HepG2 (cell line): ENCODE data around the gene FOCAD. TPM values are rescaled to one million over a fixed set of nuclear protein-coding genes. Genes with fewer than 3 reads are reported as not detected.
A peak's percentile ranks its signal among the peaks of the same experiment; 100 is the strongest.

Experiments
- MAZ ChIP-seq, 2 experiments: sonication (generic) in 1 of 2; formaldehyde crosslinking in 1 of 2; IDR thresholded peaks; 2 replicates each; pipeline versions ENCODE4 v1.5.0 to v1.6.1; 2012 to 2020; ENCODE audit warnings: low read depth in 2 of 2, mild to moderate bottlenecking in 2 of 2, borderline replicate concordance in 1 of 2, improper control_type of control experiment in 1 of 2, low read length in 1 of 2, missing genetic modification reagents in 1 of 2, moderate library complexity in 1 of 2
- MLLT10 ChIP-seq: sonication (generic); formaldehyde crosslinking; IDR thresholded peaks from 2 replicates; pipeline ENCODE4 v1.4.0; 2020; ENCODE audit warnings: missing genetic modification reagents
- NR2F1 ChIP-seq, 2 experiments: fragments of 450-650 bp in 1 of 2; formaldehyde crosslinking in 1 of 2; IDR thresholded peaks; 2 replicates each; pipeline versions ENCODE4 v1.5.0 to v1.6.1; 2016 to 2020; ENCODE audit warnings: mild to moderate bottlenecking in 1 of 2, missing compliant biosample characterization in 1 of 2, missing genetic modification reagents in 1 of 2, moderate library complexity in 1 of 2
- SIX1 ChIP-seq: sonication (generic); formaldehyde crosslinking; IDR thresholded peaks from 2 replicates; pipeline ENCODE4 v1.4.0; 2020; ENCODE audit warnings: missing genetic modification reagents, borderline replicate concordance
- SIX4 ChIP-seq: sonication (generic); formaldehyde crosslinking; IDR thresholded peaks from 2 replicates; pipeline ENCODE4 v1.4.0; 2020; ENCODE audit warnings: missing genetic modification reagents
- SP2 ChIP-seq: sonication (generic); formaldehyde crosslinking; IDR thresholded peaks from 2 replicates; pipeline ENCODE4 v1.5.1; 2020; ENCODE audit warnings: mild to moderate bottlenecking, missing genetic modification reagents
- TCF7L2 ChIP-seq: IDR thresholded peaks from 2 replicates; pipeline ENCODE4 v1.6.1; 2011; ENCODE audit warnings: mild to moderate bottlenecking, low read depth, low read length, moderate library complexity
- YEATS4 ChIP-seq: sonication (generic); formaldehyde crosslinking; IDR thresholded peaks from 2 replicates; pipeline ENCODE4 v1.4.0; 2020; ENCODE audit warnings: missing genetic modification reagents, borderline replicate concordance
- ZEB1 ChIP-seq: IDR thresholded peaks from 2 replicates; pipeline ENCODE4 v1.6.1; 2012; ENCODE audit warnings: mild to moderate bottlenecking, low read depth, inconsistent platforms; ENCODE audit not compliant: insufficient replicate concordance
- ZFP62 ChIP-seq: sonication (generic); formaldehyde crosslinking; IDR thresholded peaks from 2 replicates; pipeline ENCODE4 v1.4.0; 2020; ENCODE audit warnings: missing genetic modification reagents
- ZNF235 ChIP-seq: sonication (generic); formaldehyde crosslinking; IDR thresholded peaks from 2 replicates; pipeline ENCODE4 v1.8.1; 2023; ENCODE audit warnings: mild to moderate bottlenecking, missing genetic modification reagents, borderline replicate concordance
- ZNF772 ChIP-seq: sonication (generic); formaldehyde crosslinking; IDR thresholded peaks from 2 replicates; pipeline ENCODE4 v1.5.0; 2020; ENCODE audit warnings: mild to moderate bottlenecking, missing genetic modification reagents
- polyA plus RNA-seq, 8 experiments: library from polyadenylated mRNA; depleted of rRNA in 3 of 8; stranded (reverse) in 7 of 8; unstranded in 1 of 8; fragments of >200 nt; fragmentation: Illumina TruSeq in 4 of 8; extraction: Trizol in 4 of 8; gene quantifications; 2 replicates each; pipeline versions ENCODE4 v1.2.1 to v1.2.3, GENCODE V29; 2011 to 2016; ENCODE audit warnings: low read depth in 4 of 8, missing spikeins in 1 of 8, mixed read lengths in 1 of 8; ENCODE audit not compliant: insufficient read depth in 1 of 8
- total RNA-seq, 5 experiments: library from RNA; depleted of rRNA; stranded (reverse); fragments of >200 nt; fragmentation: Illumina TruSeq; extraction: Trizol; gene quantifications; 2 replicates each; pipeline ENCODE4 v1.2.3, GENCODE V29; 2016; ENCODE audit warnings: low read depth in 1 of 5
- TF ChIP-seq, protein P1 (sequence below): sonication (generic); formaldehyde crosslinking; IDR thresholded peaks from 2 replicates; pipeline ENCODE4 v1.4.0; 2020; ENCODE audit warnings: mild to moderate bottlenecking, missing genetic modification reagents
- TF ChIP-seq, protein P2 (sequence below): sonication (generic); formaldehyde crosslinking; IDR thresholded peaks from 2 replicates; pipeline ENCODE4 v1.4.0; 2020; ENCODE audit warnings: missing genetic modification reagents
- TF ChIP-seq, protein P3 (sequence below): sonication (generic); formaldehyde crosslinking; IDR thresholded peaks from 2 replicates; pipeline ENCODE4 v1.4.0; 2020; ENCODE audit warnings: low read depth, missing genetic modification reagents
- TF ChIP-seq, protein P4 (sequence below): sonication (generic); formaldehyde crosslinking; IDR thresholded peaks from 2 replicates; pipeline ENCODE4 v1.4.0; 2020; ENCODE audit warnings: mild to moderate bottlenecking, missing genetic modification reagents

Gene FOCAD
- total and polyA plus RNA-seq, 2 of the 13 experiments (the other 11 are each of a cell fraction or from before 2014, with no cell fraction given) = 18.0 to 31.1 TPM

DNA sequence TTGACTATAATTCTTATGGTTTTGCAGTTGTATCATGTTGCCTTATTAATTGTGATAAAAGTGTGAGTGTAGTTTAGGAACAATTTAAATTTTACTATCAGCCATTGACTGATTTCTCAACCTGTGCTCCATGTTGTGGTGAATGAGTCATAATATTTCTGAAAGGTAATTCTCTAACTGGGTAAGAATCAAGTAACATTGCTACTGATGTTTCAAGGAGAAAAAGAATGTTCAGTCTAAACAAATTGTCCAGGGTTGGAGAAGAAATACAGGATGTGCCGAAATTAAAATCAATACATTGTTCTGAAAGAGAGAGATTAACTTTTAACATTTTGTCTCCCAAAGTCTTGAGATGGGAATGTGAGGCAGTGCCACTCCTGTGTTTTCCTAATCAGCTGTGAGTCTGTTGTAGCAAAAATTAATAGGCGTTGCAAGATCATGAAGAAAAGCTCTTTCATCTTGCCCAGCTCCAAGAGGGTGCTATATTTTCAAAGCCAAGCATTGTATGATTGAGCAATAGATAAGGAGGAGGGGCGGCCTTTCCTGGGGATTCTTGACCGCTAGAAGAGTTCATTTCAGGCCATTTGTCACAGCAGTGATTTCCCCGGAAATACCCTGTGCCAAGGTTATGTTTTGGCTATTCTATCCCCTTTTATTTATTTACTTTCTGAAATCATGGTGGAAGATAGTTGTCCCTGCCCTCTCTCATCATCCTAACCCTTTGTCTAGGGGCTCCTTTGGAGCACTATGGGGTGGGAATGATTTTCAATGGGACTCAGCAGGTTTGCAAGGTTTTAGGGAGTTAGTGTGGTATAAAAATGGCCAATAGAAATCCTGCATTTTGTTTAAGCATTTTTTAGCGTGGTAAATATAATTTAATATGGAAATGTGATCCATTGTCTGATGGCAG is 151.6 kb downstream of the FOCAD start (continued):
- TF ChIP-seq SP2 (CRISPR knock-in tag) (no peak), MAZ (IDR thresholded peaks at IDR 0.05; ENCODE audit: borderline replicate concordance, low read depth, low read length) (0 out of 2 replicates have a peak, but pooled peaks have one; percentile 39), MAZ (CRISPR knock-in tag; IDR thresholded peaks at IDR 0.05; ENCODE audit: low read depth) (no peak), SIX4 (no peak), TCF7L2 (peak; percentile 59), NR2F1 (CRISPR knock-in tag; IDR thresholded peaks at IDR 0.05) (peak in 1 of 2 experiments; percentile 62; a peak in 1 of 4 replicates), ZFP62 (no peak), SIX1 (CRISPR knock-in tag) (peak; percentile 66; the same call in 1 of the 2 replicates), ZEB1 (no peak), YEATS4 (CRISPR knock-in tag) (0 out of 2 replicates have a peak, but pooled peaks have one; percentile 24), MLLT10 (CRISPR knock-in tag) (no peak), ZNF235 (CRISPR knock-in tag) (no peak), ZNF772 (CRISPR knock-in tag) (no peak)
- TF ChIP-seq, protein P1, sequence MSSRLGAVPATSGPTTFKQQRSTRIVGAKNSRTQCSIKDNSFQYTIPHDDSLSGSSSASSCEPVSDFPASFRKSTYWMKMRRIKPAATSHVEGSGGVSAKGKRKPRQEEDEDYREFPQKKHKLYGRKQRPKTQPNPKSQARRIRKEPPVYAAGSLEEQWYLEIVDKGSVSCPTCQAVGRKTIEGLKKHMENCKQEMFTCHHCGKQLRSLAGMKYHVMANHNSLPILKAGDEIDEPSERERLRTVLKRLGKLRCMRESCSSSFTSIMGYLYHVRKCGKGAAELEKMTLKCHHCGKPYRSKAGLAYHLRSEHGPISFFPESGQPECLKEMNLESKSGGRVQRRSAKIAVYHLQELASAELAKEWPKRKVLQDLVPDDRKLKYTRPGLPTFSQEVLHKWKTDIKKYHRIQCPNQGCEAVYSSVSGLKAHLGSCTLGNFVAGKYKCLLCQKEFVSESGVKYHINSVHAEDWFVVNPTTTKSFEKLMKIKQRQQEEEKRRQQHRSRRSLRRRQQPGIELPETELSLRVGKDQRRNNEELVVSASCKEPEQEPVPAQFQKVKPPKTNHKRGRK (CRISPR knock-in tag) = no peak
- TF ChIP-seq, protein P2, sequence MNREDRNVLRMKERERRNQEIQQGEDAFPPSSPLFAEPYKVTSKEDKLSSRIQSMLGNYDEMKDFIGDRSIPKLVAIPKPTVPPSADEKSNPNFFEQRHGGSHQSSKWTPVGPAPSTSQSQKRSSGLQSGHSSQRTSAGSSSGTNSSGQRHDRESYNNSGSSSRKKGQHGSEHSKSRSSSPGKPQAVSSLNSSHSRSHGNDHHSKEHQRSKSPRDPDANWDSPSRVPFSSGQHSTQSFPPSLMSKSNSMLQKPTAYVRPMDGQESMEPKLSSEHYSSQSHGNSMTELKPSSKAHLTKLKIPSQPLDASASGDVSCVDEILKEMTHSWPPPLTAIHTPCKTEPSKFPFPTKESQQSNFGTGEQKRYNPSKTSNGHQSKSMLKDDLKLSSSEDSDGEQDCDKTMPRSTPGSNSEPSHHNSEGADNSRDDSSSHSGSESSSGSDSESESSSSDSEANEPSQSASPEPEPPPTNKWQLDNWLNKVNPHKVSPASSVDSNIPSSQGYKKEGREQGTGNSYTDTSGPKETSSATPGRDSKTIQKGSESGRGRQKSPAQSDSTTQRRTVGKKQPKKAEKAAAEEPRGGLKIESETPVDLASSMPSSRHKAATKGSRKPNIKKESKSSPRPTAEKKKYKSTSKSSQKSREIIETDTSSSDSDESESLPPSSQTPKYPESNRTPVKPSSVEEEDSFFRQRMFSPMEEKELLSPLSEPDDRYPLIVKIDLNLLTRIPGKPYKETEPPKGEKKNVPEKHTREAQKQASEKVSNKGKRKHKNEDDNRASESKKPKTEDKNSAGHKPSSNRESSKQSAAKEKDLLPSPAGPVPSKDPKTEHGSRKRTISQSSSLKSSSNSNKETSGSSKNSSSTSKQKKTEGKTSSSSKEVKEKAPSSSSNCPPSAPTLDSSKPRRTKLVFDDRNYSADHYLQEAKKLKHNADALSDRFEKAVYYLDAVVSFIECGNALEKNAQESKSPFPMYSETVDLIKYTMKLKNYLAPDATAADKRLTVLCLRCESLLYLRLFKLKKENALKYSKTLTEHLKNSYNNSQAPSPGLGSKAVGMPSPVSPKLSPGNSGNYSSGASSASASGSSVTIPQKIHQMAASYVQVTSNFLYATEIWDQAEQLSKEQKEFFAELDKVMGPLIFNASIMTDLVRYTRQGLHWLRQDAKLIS (CRISPR knock-in tag) = no peak
- TF ChIP-seq, protein P3, sequence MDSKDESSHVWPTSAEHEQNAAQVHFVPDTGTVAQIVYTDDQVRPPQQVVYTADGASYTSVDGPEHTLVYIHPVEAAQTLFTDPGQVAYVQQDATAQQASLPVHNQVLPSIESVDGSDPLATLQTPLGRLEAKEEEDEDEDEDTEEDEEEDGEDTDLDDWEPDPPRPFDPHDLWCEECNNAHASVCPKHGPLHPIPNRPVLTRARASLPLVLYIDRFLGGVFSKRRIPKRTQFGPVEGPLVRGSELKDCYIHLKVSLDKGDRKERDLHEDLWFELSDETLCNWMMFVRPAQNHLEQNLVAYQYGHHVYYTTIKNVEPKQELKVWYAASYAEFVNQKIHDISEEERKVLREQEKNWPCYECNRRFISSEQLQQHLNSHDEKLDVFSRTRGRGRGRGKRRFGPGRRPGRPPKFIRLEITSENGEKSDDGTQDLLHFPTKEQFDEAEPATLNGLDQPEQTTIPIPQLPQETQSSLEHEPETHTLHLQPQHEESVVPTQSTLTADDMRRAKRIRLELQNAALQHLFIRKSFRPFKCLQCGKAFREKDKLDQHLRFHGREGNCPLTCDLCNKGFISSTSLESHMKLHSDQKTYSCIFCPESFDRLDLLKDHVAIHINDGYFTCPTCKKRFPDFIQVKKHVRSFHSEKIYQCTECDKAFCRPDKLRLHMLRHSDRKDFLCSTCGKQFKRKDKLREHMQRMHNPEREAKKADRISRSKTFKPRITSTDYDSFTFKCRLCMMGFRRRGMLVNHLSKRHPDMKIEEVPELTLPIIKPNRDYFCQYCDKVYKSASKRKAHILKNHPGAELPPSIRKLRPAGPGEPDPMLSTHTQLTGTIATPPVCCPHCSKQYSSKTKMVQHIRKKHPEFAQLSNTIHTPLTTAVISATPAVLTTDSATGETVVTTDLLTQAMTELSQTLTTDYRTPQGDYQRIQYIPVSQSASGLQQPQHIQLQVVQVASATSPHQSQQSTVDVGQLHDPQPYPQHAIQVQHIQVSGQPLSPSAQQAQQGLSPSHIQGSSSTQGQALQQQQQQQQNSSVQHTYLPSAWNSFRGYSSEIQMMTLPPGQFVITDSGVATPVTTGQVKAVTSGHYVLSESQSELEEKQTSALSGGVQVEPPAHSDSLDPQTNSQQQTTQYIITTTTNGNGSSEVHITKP = no peak
- TF ChIP-seq, protein P4, sequence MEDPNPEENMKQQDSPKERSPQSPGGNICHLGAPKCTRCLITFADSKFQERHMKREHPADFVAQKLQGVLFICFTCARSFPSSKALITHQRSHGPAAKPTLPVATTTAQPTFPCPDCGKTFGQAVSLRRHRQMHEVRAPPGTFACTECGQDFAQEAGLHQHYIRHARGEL (CRISPR knock-in tag) = no peak
